ENCODE data around the gene BSX. TPM values are rescaled to one million over a fixed set of nuclear protein-coding genes. Genes with fewer than 3 reads are reported as not detected.

The BSX gene
- total and polyA plus RNA-seq, 4 experiments from 2014 or later = not detected

- Mint-ChIP-seq H3K36me3 (no peaks in the 10 kb centered on the region), H3K4me3 (no peak overlapping the region), H3K27ac (no peak overlapping the region), H3K4me1 (no peaks in the 10 kb centered on the region), H3K9me3 (no peaks in the 10 kb centered on the region), H3K27me3 (peaks cover 20 to 25% of the 10 kb centered on the region in 2 donors)
- DNase-seq = no peak
- Histone ChIP-seq H3K36me3 (ENCODE audit: insufficient read depth, low read length) (no peaks in the 10 kb centered on the region), H3K27me3 (ENCODE audit: insufficient read depth, low read length) (no peaks in the 10 kb centered on the region), H3K4me3 (ENCODE audit: low read length in 2 of 2) (no peak overlapping the region), H3K27ac (ENCODE audit: low read depth, low read length) (no peak overlapping the region), H3K9me3 (ENCODE audit: control insufficient read depth in 1 of 2, low read length in 2 of 2) (no peaks in the 10 kb centered on the region), H3K4me1 (ENCODE audit: insufficient read depth, low read length) (no peaks in the 10 kb centered on the region)
- intact Hi-C loops (cut with micrococcal nuclease) = no loop called here
- POLR2A ChIA-PET (ENCODE audit: partially characterized antibody) = no interaction called here
- CTCF ChIA-PET (ENCODE audit: partially characterized antibody) = interaction anchor here (1.0 kb wide), 1 partner anchor 263 kb away, joined by 3 read pairs; no protein-coding TSS in a partner anchor
Observed at GRCh38 chr11:122998727-122999366, 17.2 kb upstream of the BSX start.

DNA sequence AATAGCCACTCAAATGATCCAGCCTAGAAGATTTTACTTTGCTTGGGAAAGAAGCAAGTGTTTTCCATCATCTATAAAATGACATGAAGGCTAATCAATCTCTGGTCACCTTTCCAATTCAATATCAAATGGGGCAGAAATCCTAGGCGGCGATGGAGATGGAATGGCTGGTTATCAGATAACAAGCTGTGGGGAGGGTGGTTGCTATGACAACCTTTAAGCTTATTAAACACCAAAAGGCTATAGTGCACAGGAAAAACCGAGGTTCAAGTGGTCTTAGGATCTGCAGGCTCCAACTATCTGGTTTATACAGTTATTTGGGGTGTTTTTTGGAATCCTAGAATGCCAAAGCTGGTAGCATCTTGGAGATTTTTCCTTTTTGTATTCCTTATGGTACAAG lies 13.9 kb upstream of the BSX start:
- ChIA-PET CTCF (ENCODE audit: partially characterized antibody) (interaction anchor here (0.6 to 1.7 kb wide), 2 partner anchors 28 to 116 kb away, joined by 3 to 4 read pairs; no protein-coding TSS in a partner anchor), POLR2A (ENCODE audit: partially characterized antibody) (no interaction called here)
- H3K36me3 ChIP-seq (ENCODE audit: insufficient read depth, low read length) = no peaks in the 10 kb centered on the region
- H3K4me1 ChIP-seq (ENCODE audit: insufficient read depth, low read length) = no peaks in the 10 kb centered on the region
- H3K27me3 ChIP-seq (ENCODE audit: insufficient read depth, low read length) = no peaks in the 10 kb centered on the region
- Mint-ChIP-seq H3K36me3 (no peaks in the 10 kb centered on the region), H3K4me3 (no peak overlapping the region), H3K27me3 (peaks cover 22 to 26% of the 10 kb centered on the region in 2 donors), H3K4me1 (no peaks in the 10 kb centered on the region), H3K27ac (no peak overlapping the region), H3K9me3 (peaks cover 0 to 2% (median 0%) of the 10 kb centered on the region in 8 donors)
- H3K4me3 ChIP-seq (ENCODE audit: low read length in 2 of 2) = no peak overlapping the region
- no peaks in the 10 kb centered on the region for H3K9me3 ChIP-seq (ENCODE audit: control insufficient read depth in 1 of 2, low read length in 2 of 2)
- no peak overlapping the region for H3K27ac ChIP-seq (ENCODE audit: low read depth, low read length)
- DNase-seq = no peak
- intact Hi-C loops (cut with micrococcal nuclease) = no loop called here

DNA sequence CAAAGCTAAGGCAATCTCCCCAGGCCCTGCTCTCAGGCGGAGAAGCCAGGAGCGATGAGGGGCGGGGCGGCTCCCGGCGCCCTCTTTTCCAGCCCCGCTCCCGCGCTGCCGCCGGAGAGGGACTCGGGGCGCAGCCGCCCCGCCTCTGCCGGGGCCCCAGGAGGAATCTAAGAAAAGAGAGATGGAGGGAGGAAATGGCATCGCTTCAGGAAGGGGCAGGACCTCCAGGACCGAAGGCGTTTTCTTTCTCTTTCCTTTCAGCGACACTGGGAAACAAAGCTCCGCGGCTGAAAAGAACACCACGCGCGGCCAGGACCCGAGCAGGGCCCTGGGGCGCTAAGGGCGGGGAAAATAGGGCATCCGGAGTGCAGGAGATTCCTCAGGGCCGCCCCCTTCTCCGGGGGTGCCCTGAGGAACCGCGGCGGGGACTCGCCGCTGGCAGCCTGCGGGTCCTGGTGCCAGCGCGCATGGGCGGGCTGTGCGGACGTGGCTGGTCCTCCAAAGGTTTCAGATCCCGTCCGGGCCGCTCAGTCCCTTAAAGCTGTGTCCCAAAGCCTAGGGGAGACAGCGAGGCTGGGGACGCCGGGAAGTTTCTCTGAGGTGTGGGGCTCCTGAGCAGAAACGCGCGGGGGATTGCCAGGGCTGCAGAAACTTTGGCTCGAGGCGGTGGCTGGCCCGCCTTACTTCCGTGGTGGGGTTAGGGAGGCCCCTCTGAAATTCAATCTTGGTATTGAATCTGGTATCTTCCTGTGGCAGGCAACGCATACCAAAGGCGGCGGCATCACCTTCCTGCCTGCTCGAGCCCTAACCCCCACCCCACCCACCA lies 2.8 kb upstream of the BSX start:
- H3K36me3 Mint-ChIP-seq = no peaks in the 10 kb centered on the region
- intact Hi-C loops (cut with micrococcal nuclease) = no loop called here
- H3K27ac Mint-ChIP-seq = no peak overlapping the region
- no peak overlapping the region for H3K27ac ChIP-seq (ENCODE audit: low read depth, low read length)
- peak overlapping the region in 1 of 2 donors; percentile 43 for H3K4me3 ChIP-seq (ENCODE audit: low read length in 2 of 2)
- peak in 1 of 5 donors; percentile 11 for DNase-seq
- peaks cover 64 to 71% of the 10 kb centered on the region in 2 donors for H3K27me3 Mint-ChIP-seq
- no peaks in the 10 kb centered on the region for H3K36me3 ChIP-seq (ENCODE audit: insufficient read depth, low read length)
- peaks cover 66% of the 10 kb centered on the region for H3K27me3 ChIP-seq (ENCODE audit: insufficient read depth, low read length)
- no peaks in the 10 kb centered on the region for H3K9me3 ChIP-seq (ENCODE audit: control insufficient read depth in 1 of 2, low read length in 2 of 2)
- H3K9me3 Mint-ChIP-seq = peaks cover 0 to 17% (median 3%) of the 10 kb centered on the region in 8 donors
- peak overlapping the region; percentile 81 to 93 (median 86) for H3K4me3 Mint-ChIP-seq
- POLR2A ChIA-PET (ENCODE audit: partially characterized antibody) = interaction anchor here (0.6 kb wide), 1 partner anchor 41 kb away, joined by 3 read pairs; no protein-coding TSS in a partner anchor
- H3K4me1 ChIP-seq (ENCODE audit: insufficient read depth, low read length) = peaks cover 15% of the 10 kb centered on the region
- CTCF ChIA-PET (ENCODE audit: partially characterized antibody) = no interaction called here
- peaks cover 11 to 42% (median 17%) of the 10 kb centered on the region in 4 donors for H3K4me1 Mint-ChIP-seq

DNA sequence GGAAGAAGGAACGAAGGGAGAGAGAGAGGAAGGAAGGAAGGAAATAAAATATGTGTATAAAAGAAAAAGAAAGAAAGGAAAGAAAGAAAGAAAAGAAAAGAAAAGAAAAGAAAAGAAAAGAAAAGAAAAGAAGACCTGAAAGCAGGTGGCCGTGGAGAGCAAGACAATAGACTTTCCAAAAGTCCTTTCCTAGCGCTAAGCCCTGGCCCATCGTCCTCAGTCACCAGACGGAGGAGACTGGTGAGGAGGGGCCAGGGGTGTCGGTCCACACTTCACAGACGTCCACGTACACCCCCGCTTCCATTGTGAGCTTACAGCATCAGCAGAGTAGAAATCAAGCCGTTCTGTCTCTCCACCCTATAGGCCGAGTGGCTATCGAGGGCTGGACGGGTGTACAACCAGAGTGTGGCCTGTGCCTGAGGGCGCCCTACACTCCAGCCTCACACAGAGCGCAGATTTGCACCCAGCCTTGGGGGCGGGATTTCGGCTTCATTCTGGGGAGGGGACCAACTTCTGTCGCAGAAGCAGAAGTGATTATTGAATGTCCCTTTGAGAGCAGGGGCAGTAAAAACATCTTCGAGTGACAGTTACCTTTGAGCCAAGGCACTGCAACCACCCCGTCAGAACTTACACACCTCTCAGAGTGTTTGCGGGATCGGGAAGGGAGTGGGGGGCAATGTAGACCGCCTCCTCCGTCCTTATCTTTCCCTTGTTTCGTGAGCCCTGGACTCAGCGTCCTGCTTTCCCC lies 2.0 kb upstream of the BSX start:
- peaks cover 66% of the 10 kb centered on the region for H3K27me3 ChIP-seq (ENCODE audit: insufficient read depth, low read length)
- peaks cover 59 to 76% of the 10 kb centered on the region in 2 donors for H3K27me3 Mint-ChIP-seq
- H3K36me3 Mint-ChIP-seq = no peaks in the 10 kb centered on the region
- peak overlapping the region; percentile 55 to 93 (median 83) for H3K4me3 Mint-ChIP-seq
- H3K27ac Mint-ChIP-seq = peak overlapping the region in 1 of 7 donors; percentile 12
- ChIA-PET CTCF (ENCODE audit: partially characterized antibody) (no interaction called here), POLR2A (ENCODE audit: partially characterized antibody) (interaction anchor here (0.6 kb wide), 1 partner anchor 40 kb away, joined by 3 read pairs; no protein-coding TSS in a partner anchor)
- peak overlapping the region in 1 of 2 donors; percentile 43 for H3K4me3 ChIP-seq (ENCODE audit: low read length in 2 of 2)
- no peak for DNase-seq
- no peaks in the 10 kb centered on the region for H3K9me3 ChIP-seq (ENCODE audit: control insufficient read depth in 1 of 2, low read length in 2 of 2)
- no peaks in the 10 kb centered on the region for H3K36me3 ChIP-seq (ENCODE audit: insufficient read depth, low read length)
- peaks cover 11 to 42% (median 21%) of the 10 kb centered on the region in 4 donors for H3K4me1 Mint-ChIP-seq
- intact Hi-C loops (cut with micrococcal nuclease) = no loop called here
- H3K9me3 Mint-ChIP-seq = peaks cover 0 to 17% (median 4%) of the 10 kb centered on the region in 8 donors
- peaks cover 15% of the 10 kb centered on the region for H3K4me1 ChIP-seq (ENCODE audit: insufficient read depth, low read length)
- H3K27ac ChIP-seq (ENCODE audit: low read depth, low read length) = no peak overlapping the region

- H3K36me3 ChIP-seq (ENCODE audit: insufficient read depth, low read length) = no peaks in the 10 kb centered on the region
- CTCF ChIA-PET (ENCODE audit: partially characterized antibody) = interaction anchor here (0.7 kb wide), 1 partner anchor 60 kb away, joined by 3 read pairs; no protein-coding TSS in a partner anchor
- H3K27me3 ChIP-seq (ENCODE audit: insufficient read depth, low read length) = peaks cover 77% of the 10 kb centered on the region
- intact Hi-C loops (cut with micrococcal nuclease) = no loop called here
- H3K4me1 Mint-ChIP-seq = peaks cover 25 to 64% (median 37%) of the 10 kb centered on the region in 4 donors
- H3K4me3 ChIP-seq (ENCODE audit: low read length in 2 of 2) = no peak overlapping the region
- H3K4me1 ChIP-seq (ENCODE audit: insufficient read depth, low read length) = peaks cover 25% of the 10 kb centered on the region
- peak overlapping the region in 2 of 8 donors; percentile 1 to 43 for H3K4me3 Mint-ChIP-seq
- DNase-seq = no peak
- no peak overlapping the region for H3K27ac ChIP-seq (ENCODE audit: low read depth, low read length)
- peaks cover 0 to 4% of the 10 kb centered on the region in 2 donors for H3K36me3 Mint-ChIP-seq
- peaks cover 75 to 84% of the 10 kb centered on the region in 2 donors for H3K27me3 Mint-ChIP-seq
- no peaks in the 10 kb centered on the region for H3K9me3 ChIP-seq (ENCODE audit: control insufficient read depth in 1 of 2, low read length in 2 of 2)
- POLR2A ChIA-PET (ENCODE audit: partially characterized antibody) = no interaction called here
- no peak overlapping the region for H3K27ac Mint-ChIP-seq
- peaks cover 0 to 22% (median 5%) of the 10 kb centered on the region in 8 donors for H3K9me3 Mint-ChIP-seq
Observed at GRCh38 chr11:122979815-122980595, 1.6 kb downstream of the BSX start.

DNA sequence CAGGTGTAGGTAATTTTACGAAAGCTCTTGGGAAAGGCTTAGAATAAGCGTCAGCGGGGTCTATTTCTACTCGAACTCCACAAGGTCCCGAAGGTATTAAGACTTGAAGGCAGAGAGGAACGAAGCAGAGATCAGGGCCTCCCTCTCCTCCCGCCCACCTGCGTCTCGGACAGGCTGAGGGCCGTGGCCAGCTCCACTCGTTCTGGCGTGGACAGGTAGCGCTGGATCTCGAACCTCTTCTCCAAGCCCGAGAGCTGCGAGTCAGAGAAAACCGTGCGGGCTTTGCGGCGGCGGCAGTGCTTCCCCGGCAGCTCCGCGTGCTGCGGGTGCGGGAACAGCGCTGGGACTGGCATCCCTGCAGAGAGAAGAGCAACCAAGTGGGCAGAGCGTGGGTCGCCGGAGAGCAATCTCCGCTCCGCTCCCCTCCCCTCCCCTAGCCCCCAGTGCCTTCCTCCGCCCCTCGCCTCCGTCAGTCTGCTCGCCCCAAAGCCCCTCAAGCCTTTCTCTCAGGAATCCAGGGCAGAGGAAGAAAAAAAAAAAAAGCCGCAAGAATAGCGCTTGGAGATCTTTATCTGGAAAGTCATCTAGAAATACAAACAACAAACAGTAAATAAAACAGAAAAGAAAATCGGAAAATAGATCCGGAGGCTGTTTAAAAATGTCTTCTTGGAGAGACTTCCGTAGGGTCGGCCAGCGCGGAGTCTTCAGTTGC lies 2.4 kb downstream of the BSX start:
- Mint-ChIP-seq H3K4me3 (peak overlapping the region in 2 of 8 donors; percentile 24 to 43), H3K36me3 (peaks cover 0 to 4% of the 10 kb centered on the region in 2 donors), H3K27ac (no peak overlapping the region), H3K27me3 (peaks cover 79 to 82% of the 10 kb centered on the region in 2 donors), H3K9me3 (peaks cover 0 to 22% (median 5%) of the 10 kb centered on the region in 8 donors), H3K4me1 (peaks cover 25 to 64% (median 36%) of the 10 kb centered on the region in 4 donors)
- no peak for DNase-seq
- Histone ChIP-seq H3K9me3 (ENCODE audit: control insufficient read depth in 1 of 2, low read length in 2 of 2) (no peaks in the 10 kb centered on the region), H3K4me1 (ENCODE audit: insufficient read depth, low read length) (peaks cover 19% of the 10 kb centered on the region), H3K27ac (ENCODE audit: low read depth, low read length) (no peak overlapping the region), H3K36me3 (ENCODE audit: insufficient read depth, low read length) (no peaks in the 10 kb centered on the region), H3K4me3 (ENCODE audit: low read length in 2 of 2) (no peak overlapping the region), H3K27me3 (ENCODE audit: insufficient read depth, low read length) (peaks cover 72% of the 10 kb centered on the region)
- intact Hi-C loops (cut with micrococcal nuclease) = no loop called here
- CTCF ChIA-PET (ENCODE audit: partially characterized antibody) = no interaction called here
- POLR2A ChIA-PET (ENCODE audit: partially characterized antibody) = no interaction called here

All from CD4-positive, alpha-beta memory T cell (primary cell).